ENCODE results near the gene KBTBD2.

DNA sequence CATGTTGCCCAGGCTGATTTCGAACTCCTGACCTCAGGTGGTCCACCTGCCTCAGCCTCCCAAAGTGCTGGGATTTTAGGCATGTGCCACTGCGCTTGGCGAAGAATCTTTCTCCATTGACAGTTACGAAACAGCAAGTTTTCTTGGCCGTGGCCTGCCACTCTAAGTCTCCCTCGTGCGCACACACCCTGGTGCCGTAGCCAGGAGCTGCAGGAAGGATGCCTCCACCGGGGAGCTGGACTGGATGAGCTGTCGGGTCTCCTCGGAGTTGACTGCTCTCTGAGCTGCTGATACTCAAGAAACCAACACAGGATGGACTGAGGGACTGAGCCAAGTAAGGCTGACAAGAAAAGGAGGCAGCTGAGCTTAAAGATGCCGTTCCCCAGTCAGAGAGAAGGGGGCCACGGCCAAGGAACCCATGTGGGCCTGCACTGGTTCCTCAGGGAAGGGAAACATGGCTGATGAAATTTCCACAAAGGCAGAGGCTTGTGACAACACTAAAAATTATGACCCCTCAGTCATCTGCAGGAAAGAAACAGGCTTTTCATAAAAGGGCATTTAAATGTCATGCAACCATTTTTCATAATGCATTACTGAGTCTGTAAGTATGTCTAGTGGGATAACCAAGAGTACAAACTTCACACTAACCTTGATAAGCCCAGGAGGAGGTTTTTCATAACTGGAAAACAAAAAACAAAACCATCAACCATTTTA is 38.0 kb upstream of the KBTBD2 start:
- TF ChIP-seq, protein P1, sequence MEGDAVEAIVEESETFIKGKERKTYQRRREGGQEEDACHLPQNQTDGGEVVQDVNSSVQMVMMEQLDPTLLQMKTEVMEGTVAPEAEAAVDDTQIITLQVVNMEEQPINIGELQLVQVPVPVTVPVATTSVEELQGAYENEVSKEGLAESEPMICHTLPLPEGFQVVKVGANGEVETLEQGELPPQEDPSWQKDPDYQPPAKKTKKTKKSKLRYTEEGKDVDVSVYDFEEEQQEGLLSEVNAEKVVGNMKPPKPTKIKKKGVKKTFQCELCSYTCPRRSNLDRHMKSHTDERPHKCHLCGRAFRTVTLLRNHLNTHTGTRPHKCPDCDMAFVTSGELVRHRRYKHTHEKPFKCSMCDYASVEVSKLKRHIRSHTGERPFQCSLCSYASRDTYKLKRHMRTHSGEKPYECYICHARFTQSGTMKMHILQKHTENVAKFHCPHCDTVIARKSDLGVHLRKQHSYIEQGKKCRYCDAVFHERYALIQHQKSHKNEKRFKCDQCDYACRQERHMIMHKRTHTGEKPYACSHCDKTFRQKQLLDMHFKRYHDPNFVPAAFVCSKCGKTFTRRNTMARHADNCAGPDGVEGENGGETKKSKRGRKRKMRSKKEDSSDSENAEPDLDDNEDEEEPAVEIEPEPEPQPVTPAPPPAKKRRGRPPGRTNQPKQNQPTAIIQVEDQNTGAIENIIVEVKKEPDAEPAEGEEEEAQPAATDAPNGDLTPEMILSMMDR (IDR thresholded peaks at IDR 0.05), result no peak
- TF ChIP-seq MYC (IDR thresholded peaks at IDR 0.05; ENCODE audit: borderline replicate concordance, low read length) (no peak), CBX2 (IDR thresholded peaks at IDR 0.05; ENCODE audit: borderline replicate concordance, low read depth) (no peak), NFE2L2 (conservative IDR thresholded peaks at IDR 0.05; ENCODE audit: low read length) (no peak)
